Left ventricle myocardium superior (tissue), 1 donor: ENCODE measurements around the gene MTRF1L. TPM values are rescaled to one million over a fixed set of nuclear protein-coding genes. Genes with fewer than 3 reads are reported as not detected.
"Not testable (repeated sequence)": the region's sequence is repeated elsewhere in the genome, so short reads cannot be mapped to it uniquely, and the experiment has no call there.

Experiments used
- ATAC-seq: fragments of 200-7000 bp; cut with Tn5 transposase; one replicate; pipeline ENCODE4 v1.9.1; 2020; ENCODE audit warnings: mild to moderate bottlenecking, moderate library complexity
- DNase-seq: peaks from one replicate; pipeline ENCODE4 v3.0.0-alpha.2; 2020
- intact Hi-C: fragments of 100-400 bp; cut with micrococcal nuclease; formaldehyde crosslinking; loops from one replicate; pipeline ENCODE4 v1.11.0; 2022
- total RNA-seq: library from RNA; stranded (reverse); fragmentation: NEBNext Ultra II Directional; extraction: Animal tissue kit (Norgen Biotek cat#: 25700); gene quantifications from one replicate; pipeline ENCODE4 v1.2.1, GENCODE V29; 2021
- donor health status: DM: no; HTN: yes; CAD: no; lungs with severe emphysema.

The MTRF1L gene
- total RNA-seq, 1 donor from 2014 or later = 30.2 TPM

DNA sequence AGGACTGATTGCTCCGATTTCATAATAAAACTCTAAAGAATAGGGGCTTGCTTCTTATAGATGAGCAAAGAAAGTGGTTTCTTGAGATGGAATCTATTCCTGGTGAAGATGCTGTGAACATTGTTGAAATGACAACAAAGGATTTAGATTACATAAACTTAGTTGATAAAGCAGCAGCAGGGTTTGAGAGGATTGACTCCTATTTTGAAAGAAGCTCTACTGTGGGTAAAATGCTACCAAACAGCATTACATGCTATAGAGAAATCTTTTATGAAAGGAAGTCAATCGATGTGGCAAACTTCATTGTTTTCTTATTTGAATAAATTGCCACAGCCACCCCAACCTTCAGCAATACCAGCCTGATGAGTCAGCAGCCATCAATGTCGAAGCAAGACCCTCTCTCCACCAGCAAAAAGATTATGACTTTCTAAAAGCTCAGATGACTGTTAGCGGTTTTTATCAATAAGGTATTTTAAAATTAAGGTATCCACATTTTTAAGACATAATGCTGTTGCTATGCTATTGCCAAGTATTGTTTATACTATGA, 12.7 kb upstream of the MTRF1L start:
- DNase-seq (no peak), ATAC-seq (no peak)
- intact Hi-C loops = no loop called here

DNA sequence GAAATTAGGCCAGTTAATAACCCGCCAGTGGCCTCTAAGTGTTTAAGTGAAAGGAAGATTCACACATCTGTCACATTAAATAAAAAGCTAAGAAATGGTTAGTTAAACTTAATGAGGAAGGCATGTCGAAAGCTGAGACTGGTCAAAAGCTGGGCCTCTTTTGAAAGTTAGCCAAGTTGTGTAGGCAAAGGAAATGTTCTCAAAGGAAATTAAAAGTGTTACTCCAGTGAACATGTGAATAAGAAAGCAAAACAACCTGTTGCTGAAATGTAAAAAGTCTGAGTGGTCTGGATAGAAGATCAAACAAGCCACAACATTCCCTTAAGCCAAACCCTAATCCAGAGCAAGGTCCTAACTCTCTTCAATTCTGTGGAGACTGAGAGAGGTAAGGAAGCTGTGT, 10.9 kb upstream of the MTRF1L start:
- intact Hi-C loops = no loop called here
- no peak for DNase-seq
- no peak for ATAC-seq

DNA sequence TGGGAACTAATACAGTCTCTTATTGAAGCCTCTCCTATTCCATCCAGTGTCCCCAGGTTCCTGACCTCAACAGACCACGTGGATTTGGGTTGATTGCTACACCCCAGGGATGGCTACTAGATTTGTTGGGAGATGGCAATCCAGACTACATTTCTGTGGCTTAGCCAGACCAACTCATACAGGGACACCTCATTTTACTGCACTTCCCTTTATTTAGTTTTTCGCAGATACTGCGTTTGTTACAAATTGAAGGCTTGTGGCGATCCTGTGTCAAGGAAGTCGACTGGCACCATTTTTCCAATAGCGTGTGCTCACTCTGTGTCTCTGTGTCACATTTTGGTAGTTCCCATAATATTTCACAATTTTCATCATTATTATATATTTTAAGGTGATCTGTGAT, 10.3 kb upstream of the MTRF1L start:
- no peak for ATAC-seq
- intact Hi-C loops = no loop called here

DNA sequence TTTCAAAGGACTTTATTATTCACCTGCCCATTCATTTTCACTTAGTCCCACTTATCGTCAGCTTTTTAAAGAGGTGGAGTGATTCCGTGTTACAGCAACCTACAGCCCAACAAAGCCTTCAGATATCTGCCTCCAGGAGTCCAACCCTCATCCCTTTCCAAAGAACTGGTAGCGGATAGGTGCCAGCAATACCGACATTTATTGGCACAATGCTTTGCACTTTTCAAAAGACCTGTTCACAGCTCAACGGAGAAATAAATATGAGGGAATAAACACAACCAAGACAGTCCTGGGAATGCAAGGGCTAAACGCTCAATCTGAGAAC, 819 bp upstream of the MTRF1L start:
- intact Hi-C loops = no loop called here
- DNase-seq = no peak
- peak; percentile 19 for ATAC-seq

More for the DNA sequence above, 10.3 kb upstream of the MTRF1L start:
- DNase-seq = no peak

DNA sequence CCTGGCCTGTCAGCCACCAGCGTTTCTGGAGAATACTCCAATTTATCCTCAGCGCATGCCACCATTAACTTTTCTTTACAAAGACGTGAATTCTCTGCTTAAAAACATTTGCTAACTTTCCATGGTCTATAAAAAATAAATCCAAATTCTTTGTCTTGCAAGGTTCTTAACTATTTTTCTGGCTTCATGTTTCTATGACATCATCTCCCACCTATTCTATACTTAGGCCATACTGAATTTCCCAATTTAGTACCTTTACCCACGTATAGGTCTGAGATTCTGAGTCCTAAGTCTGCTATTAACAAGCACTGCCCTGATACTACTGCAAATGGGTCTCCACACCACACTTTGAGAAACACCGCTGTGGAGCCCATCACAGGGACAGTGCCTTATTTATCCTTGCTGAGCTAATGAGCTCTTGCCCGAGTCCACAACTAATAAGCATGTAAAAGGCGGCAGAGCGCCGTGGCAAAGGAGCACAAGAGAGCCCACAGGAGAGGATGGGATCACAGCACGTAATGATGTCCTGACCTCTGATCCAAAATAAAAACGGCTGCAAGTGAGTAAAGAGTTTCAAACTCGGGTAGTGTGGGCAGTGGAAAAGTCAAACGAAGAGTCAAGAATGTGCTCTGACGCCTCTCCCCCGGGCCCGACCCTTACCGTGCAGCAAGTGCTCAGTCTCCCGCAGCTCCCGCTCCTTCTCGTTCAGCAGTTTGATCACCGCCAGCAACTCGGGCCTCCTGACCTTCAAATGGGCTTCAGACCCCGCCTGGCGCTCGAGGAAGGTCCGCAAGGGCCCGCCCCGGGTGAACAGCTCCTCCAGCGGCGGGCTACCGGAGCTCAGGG, 519 bp downstream of the MTRF1L start:
- DNase-seq (peak; percentile 20), ATAC-seq (peak; percentile 5)
- intact Hi-C loops = no loop called here

DNA sequence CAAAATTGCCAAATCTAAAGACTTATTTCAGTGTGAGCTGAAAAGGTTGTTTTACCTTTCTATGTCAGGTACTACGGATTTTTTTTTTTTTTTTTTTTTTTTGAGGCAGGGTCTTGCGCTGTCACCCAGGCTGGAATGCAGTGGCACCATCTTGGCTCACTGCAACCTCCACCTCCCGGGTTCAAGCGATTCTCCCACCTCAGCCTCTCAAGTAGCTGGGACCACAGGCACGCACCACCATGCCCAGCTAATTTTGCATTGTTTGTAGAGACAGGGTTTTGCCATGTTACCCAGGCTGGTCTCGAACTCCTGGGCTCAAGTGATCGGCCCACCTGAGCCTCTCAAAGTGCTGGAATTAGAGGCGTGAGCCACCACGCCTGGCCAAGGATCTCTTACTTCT, 1.7 kb downstream of the MTRF1L start:
- ATAC-seq, intact Hi-C loops, DNase-seq: not testable (repeated sequence)

DNA sequence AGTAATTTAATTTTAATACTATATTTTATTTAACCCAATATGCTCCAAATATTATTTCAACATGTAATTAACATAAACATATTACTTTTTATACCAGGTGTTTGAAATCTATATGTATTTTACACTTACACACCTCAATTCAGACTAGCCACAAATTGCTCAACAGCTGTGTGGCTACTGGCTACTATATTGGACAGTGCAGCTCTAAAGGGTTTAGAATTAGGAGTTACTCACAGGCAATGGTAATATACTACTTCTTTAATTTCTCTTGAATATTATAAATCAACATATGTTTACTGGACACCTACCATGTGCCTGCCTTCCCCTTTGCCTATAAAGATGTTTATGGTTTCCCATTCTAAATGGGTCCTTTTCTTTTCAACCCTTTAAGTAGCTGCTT, 2.3 kb downstream of the MTRF1L start:
- DNase-seq (no peak), ATAC-seq (no peak)
- intact Hi-C loops = no loop called here

DNA sequence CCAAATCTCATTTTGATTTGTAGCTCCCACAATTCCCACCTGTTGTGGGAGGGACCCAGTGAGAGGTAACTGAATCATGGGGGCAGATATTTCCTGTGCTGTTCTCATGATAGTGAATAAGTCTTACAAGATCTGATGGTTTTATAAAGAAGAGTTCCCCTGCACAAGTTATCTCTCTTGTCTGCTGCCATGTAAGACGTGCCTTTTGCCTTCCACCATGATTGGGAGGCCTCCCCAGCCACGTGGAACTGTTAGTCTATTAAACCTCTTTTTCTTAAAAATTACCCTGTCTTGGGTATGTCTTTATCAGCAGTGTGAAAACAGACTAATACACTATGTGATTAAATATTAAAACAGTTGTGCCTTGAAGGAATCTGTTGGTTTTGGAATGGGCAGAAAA, 3.0 kb downstream of the MTRF1L start:
- DNase-seq, intact Hi-C loops, ATAC-seq: not testable (repeated sequence)

DNA sequence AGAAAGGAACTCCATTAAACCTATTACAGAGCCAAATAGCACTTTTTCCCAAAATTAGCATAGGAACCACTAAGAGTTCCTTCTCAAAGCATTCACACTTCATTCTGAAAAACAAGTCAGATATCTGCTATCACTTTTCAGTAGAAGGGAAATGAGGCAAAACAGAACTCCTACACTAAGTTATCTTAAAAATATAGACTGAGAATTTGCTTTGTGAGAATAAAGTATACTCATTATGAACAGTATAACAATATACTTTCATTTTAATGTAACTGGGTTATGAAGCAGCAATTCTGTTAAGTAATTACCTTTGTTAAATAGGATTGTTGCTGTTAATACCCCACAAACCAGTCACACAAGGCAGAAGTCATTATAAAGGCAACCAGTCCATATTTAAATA, 8.7 kb downstream of the MTRF1L start:
- intact Hi-C loops = no loop called here
- ATAC-seq (no peak), DNase-seq (no peak)

DNA sequence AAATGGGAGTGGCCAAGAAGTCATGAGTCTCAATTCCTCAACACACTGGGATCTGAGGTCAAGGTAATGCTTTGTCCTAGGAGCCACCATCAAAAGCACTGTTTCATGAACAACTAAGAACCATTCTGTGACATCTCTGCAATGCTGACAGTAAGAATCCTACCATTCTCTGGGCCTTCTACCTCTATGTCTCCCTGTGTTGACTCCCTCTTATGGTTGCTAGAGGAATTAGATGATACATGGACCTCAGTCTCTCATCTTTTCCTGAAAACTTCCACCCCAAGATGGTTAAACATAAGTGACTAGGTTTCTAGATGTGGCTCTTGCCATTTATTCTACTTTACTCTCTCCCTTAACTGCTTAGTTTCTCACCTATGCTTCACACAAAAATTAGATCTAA, 9.1 kb downstream of the MTRF1L start:
- intact Hi-C loops = no loop called here
- DNase-seq (no peak), ATAC-seq (no peak)

DNA sequence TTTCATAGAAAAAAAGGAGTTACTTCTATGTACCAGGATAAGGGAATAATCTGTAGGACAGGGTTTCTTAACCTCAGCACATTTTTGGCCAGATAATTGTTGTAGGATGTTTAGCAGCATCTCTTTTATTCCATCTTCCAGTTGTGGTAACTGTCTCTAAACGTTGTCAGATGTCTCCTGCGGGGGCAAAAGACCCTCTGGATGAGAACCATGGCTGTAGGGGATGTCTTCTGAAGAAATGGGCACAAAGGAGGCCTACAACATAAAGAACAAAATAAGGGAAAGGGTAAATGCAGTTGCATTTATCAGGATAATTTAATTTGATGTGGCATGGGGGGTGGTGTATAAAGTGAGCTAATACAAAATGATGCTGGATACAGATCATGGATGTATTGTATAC, 15.5 kb downstream of the MTRF1L start:
- DNase-seq (no peak), ATAC-seq (no peak)
- intact Hi-C loops = no loop called here

DNA sequence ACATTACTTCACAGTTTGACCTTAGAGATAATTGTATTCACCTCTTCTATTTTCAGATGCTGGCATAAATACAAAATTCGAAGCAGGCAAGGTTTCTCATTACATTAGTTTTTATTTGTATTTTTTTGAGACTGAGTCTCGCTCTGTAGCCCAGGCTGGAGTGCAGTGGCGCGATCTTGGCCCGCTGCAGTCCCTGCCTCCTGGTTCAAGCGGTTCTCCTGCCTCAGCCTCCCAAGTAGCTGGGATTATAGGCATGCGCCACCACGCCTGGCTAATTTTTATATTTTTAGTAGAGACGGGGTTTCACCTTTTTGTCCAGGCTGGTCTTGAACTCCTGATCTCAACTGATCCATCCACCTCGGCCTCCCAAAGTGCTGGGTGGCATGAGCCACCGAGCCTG, 17.2 kb downstream of the MTRF1L start:
- ATAC-seq, intact Hi-C loops, DNase-seq: not testable (repeated sequence)

DNA sequence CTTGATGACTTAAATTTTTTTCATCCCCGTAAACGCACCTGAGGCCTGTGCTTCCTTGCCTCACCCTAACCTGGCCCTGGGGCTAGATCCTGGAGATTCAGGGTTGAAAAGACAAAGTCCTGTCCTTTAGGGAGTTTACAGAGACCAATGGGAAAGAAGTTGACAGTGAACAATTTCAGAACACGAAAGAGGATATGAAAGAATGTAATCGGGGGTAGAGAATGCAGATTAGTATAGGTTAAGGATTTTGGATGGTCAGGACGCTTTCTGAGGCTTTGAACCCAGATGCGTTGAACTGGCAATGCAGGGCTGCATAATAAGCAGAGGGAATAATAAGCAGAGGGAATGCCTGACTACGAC, 18.0 kb downstream of the MTRF1L start:
- intact Hi-C loops = no loop called here
- no peak for DNase-seq
- ATAC-seq = no peak

DNA sequence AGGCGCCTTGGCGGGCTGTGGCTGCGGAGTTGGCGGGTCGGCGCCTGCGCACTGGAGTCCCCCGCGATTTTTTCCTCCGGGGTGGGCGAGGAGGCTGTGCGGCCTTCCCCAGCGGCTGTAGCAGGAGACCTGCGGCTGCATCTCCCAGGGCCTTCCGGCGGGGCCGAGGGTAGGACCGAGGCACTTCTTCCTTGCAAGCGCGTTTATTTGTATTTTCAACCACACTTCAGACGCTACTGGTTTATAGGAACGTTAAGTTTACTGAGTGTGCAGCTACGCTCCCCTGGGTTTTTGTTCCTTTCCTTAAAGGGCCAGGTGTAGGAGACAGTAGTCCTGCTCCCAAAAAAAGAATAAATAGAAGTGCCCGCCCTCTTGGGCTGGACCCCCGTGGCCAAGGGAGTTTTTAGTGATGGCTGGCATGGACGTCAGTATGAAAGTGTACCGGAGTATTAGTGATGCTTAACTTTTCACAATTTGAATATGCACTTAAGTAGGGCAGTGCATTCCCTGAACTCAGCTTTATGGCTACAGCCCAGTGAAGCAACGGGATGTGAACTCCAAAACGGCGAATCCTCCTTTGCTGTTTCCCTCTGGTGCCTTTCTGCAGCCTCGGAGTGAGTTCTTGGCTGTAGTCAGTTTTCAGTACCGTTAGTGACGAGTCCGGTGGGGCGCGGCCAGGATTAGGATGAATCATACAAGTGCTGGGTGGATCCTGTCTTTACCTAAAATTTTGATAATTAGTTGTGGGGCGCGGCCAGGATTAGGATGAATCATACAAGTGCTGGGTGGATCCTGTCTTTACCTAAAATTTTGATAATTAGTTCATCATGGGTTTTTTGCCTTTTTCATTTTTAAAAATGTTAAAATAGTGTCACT, 18.6 kb downstream of the MTRF1L start:
- DNase-seq (peak; percentile 85), ATAC-seq (peak; percentile 41)
- intact Hi-C loops = no loop called here

DNA sequence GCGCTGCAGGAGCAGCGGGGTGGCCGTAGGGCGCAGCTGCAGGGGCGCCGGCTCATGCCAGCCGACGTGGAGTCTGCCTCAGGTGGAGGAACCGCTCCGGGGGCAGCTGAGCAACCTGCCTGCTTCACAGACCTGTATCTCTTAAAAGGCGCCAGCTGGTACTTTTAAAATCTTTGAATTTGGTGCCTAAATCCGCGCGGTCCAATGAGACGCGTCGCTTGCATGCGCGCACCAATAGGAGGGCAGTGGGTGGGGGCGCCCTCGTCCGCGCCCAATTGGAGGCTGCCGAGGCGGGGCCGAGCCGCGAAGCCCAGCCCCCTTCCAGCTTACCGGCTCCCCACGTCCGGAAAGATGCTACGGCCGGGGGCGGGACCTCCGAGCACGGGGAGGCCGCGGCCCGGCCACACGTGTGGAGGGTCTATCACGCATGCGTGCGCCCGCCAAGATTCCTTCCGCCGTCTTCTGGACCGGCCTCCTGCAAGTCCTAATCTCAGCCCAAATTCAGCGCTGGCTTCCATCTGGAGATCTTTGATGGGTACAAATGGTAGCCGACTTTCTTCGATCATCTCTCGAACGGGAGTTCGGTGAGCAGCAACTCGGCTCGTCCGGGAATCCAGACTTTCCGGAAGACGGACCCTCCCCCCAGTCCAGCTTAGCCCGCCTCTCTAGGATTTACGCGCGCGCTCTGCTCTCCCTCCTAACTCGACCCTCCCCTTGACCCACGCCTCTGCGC, 19.4 kb downstream of the MTRF1L start, which contains the start of gene FBXO5:
FBXO5 (minus strand) TSS at position 138 of the 733 bp plus-strand sequence; CDS start at position 56, 82 bp downstream.
- peak; percentile 96 for ATAC-seq
- intact Hi-C loops = no loop called here
- peak; percentile 99 for DNase-seq

DNA sequence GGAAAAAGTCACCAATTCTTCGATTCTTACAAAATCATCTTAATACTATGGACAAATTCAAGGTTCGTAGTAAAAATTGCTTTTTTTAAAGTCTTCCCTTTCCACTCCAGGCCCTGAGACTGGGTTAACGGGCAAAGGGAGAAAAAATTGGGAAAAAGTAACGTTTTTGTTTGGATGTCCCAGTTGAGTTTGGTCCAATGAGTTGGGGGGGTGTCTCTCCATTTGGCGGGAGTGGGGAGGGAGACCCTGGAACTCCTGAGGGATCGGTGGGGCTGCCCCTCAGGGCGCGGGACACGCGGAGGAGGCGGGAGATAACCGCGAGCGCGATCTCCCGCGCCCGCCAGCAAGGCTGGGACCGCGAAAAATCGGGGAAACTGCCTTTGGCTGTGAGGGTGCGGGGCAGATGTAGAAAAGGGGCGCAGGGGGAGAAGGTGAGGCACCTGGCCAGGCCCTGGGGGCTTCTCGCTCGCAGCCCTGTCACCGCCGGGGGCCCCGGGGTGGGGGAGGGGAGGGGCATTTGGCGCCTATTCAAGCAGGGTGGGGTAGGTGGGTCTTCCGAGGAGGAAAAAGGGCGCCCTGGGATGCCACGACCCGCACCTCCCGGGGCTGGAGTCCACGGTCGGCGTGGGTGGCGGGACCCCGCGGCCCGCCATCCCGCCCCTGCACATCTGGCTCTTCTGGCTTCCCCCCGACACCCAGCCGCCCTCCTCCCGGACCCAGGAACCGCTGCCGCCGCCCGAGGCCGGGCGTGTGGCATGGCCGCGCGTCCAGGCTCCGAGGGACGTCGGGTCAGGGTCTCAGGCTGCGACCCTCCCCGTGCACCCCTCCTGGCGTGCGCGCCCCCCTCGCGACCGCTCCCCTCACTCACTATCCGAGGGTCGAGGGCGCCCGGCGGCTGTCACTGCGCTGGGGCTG, 20.3 kb downstream of the MTRF1L start:
- DNase-seq = peak; percentile 35
- intact Hi-C loops = no loop called here

DNA sequence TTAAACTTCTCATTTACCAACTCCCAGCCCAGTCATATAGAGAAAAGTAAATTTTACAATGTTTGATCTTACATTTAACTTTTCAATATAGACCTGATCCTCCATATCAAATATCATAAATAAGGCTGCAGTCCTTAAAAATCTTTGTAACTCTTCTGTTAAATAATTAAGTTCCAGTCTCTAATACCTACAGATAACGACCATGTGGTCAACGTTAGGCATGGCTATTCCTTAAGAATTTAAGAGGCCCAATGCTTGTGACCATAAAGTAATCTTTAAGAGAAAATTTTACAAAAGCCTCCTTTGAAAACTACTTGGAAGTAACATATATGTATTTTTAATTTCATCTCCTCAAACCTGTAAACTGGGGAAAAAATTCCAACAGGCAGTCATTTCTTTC, 21.3 kb downstream of the MTRF1L start:
- DNase-seq (no peak), ATAC-seq (no peak)
- intact Hi-C loops = no loop called here

More for the DNA sequence above, 20.3 kb downstream of the MTRF1L start:
- ATAC-seq = no peak

DNA sequence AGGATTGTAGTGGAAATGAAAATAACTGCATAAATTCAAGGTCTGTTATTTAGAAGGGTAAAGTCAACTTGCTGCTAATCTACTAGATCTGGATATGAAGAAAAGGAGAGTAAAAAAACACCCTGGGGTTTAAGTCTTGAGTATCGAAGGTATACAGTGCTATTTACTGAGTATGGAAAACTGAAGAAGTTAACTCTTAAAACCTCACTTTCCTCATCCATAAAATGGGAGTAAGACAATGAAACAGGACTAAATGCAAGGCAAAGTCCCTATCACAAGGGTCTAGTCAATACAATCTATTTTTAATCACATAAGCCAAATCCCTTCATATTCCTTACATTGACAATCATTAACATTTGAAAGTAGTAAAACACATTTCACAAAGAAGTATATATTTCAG, 21.9 kb downstream of the MTRF1L start:
- intact Hi-C loops = no loop called here
- ATAC-seq (no peak), DNase-seq (no peak)
